Peyer's patch (tissue), 4 donors: Measurements from ENCODE around the gene COQ8A.

Experiments used
- POLR2A ChIP-seq, 2 donors: fragments of 450-650 bp; IDR thresholded peaks; one replicate each; pipeline ENCODE4 v1.5.1; 2017; ENCODE audit warnings: antibody characterized with exemption in 2 of 2, mild to moderate bottlenecking in 2 of 2, moderate library complexity in 2 of 2
- TF ChIP-seq, protein P1 (sequence below), 6 experiments: fragments of 450-650 bp in 4 of 6; fragments of 200-600 bp in 2 of 6; sonication (generic) in 1 of 6; IDR thresholded peaks; one replicate each; pipeline ENCODE4 v1.5.1; 2017 to 2019; ENCODE audit warnings: antibody characterized with exemption in 6 of 6, mild to moderate bottlenecking in 3 of 6, moderate library complexity in 1 of 6

GRCh38 chr1:226921504-226921903, 18.6 kb upstream of the COQ8A start:
- no peak for TF ChIP-seq POLR2A (IDR thresholded peaks at IDR 0.05)
- TF ChIP-seq, protein P1, sequence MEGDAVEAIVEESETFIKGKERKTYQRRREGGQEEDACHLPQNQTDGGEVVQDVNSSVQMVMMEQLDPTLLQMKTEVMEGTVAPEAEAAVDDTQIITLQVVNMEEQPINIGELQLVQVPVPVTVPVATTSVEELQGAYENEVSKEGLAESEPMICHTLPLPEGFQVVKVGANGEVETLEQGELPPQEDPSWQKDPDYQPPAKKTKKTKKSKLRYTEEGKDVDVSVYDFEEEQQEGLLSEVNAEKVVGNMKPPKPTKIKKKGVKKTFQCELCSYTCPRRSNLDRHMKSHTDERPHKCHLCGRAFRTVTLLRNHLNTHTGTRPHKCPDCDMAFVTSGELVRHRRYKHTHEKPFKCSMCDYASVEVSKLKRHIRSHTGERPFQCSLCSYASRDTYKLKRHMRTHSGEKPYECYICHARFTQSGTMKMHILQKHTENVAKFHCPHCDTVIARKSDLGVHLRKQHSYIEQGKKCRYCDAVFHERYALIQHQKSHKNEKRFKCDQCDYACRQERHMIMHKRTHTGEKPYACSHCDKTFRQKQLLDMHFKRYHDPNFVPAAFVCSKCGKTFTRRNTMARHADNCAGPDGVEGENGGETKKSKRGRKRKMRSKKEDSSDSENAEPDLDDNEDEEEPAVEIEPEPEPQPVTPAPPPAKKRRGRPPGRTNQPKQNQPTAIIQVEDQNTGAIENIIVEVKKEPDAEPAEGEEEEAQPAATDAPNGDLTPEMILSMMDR (IDR thresholded peaks at IDR 0.05) = no peak
